Fibroblast of mammary gland (primary cell): Measurements from ENCODE around the gene NLRC3.

Source experiments
- DNase-seq: peaks from one replicate; pipeline ENCODE4 v3.0.0-alpha.2; 2010; ENCODE audit warnings: low read depth
- H3K4me3 ChIP-seq: 2 replicates; pipeline ENCODE4 v1.5.1; 2011; ENCODE audit warnings: low read depth, mild to moderate bottlenecking, low read length, moderate library complexity; ENCODE audit not compliant: control insufficient read depth
- TF ChIP-seq, protein P1 (sequence below): conservative IDR thresholded peaks from 2 replicates; pipeline ENCODE4 v1.5.1; 2011; ENCODE audit warnings: low read depth, low read length, inconsistent platforms; ENCODE audit not compliant: control insufficient read depth, insufficient read depth

Gene NLRC3

DNA sequence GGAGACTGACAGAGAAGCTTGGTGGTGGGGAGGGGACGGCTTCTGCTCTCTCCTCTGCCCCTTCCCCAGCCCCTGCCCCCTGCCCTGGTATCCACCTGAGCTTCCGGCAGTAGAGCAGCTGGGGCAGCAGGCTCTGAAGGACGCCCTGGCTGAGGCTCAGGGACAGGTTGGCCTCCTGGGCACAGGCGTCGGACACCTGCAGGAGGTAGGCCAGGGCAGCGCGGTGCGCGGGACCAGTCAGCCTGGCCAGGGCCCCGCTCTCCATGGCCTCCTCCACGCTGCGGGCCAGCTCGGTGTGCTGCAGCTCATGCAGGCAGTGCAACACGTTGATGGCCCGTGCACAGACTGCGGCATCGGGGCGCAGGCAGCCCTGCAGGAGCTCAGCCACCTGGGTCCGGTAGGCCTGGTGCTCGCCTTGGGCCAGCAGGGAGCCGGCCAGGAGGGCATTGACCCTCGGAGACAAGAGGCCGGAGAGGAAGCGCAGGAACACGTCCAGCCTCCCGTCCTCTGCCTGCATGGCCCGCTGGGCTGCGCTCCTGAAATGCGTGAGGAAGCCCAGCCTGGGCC lies 14.2 kb downstream of the NLRC3 start:
- DNase-seq = no peak
- no peak overlapping the region for H3K4me3 ChIP-seq
- TF ChIP-seq, protein P1, sequence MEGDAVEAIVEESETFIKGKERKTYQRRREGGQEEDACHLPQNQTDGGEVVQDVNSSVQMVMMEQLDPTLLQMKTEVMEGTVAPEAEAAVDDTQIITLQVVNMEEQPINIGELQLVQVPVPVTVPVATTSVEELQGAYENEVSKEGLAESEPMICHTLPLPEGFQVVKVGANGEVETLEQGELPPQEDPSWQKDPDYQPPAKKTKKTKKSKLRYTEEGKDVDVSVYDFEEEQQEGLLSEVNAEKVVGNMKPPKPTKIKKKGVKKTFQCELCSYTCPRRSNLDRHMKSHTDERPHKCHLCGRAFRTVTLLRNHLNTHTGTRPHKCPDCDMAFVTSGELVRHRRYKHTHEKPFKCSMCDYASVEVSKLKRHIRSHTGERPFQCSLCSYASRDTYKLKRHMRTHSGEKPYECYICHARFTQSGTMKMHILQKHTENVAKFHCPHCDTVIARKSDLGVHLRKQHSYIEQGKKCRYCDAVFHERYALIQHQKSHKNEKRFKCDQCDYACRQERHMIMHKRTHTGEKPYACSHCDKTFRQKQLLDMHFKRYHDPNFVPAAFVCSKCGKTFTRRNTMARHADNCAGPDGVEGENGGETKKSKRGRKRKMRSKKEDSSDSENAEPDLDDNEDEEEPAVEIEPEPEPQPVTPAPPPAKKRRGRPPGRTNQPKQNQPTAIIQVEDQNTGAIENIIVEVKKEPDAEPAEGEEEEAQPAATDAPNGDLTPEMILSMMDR = no peak

DNA sequence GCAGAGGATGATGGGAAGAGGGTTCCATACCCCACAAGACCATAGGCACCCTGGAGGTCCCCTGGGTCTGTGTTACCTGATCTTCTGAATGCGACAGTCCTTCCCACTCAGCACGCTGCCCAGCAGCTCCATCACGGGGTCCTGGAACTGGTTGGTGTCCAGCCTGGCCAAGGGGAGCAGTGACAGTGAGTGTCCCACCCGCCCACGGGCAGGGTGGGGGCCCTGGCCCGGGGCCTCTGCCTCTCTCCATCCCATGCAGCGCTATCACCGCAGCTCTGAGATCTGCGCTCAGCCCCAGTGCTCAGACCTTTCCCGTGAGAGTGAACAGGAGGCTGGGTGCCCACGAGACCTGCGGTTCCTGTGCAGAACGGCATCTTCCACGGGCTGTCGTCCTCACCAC lies 15.6 kb downstream of the NLRC3 start:
- TF ChIP-seq, protein P1 = no peak
- no peak overlapping the region for H3K4me3 ChIP-seq
- no peak for DNase-seq

DNA sequence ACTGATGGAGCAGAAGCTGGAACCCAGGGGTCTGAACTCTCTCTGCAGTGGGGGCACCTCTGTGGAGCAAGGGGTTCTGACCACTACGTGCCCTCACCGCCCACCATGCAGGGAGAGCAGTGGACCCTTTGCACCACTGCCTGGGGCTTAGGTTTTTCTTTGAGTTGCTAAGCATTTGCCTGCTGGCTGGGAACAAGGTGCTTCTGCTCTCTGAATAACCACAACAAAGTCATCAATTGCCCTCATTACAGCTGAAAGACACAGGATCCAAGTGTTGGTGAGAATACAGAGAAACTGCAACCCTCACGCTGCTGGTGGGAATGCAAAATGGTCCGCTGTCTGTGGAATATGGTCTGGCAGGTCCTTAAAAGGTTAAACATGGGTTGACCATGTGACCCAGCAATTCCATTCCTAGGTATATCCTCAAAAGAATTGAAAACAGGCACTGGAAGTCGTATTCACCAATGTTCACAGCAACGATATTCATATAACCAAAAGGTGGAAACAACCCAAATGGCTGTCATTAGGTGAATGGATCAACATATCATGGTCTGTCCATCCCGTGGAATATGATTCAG lies 22.8 kb downstream of the NLRC3 start:
- no peak overlapping the region for H3K4me3 ChIP-seq
- no peak for DNase-seq
- TF ChIP-seq, protein P1 = no peak

DNA sequence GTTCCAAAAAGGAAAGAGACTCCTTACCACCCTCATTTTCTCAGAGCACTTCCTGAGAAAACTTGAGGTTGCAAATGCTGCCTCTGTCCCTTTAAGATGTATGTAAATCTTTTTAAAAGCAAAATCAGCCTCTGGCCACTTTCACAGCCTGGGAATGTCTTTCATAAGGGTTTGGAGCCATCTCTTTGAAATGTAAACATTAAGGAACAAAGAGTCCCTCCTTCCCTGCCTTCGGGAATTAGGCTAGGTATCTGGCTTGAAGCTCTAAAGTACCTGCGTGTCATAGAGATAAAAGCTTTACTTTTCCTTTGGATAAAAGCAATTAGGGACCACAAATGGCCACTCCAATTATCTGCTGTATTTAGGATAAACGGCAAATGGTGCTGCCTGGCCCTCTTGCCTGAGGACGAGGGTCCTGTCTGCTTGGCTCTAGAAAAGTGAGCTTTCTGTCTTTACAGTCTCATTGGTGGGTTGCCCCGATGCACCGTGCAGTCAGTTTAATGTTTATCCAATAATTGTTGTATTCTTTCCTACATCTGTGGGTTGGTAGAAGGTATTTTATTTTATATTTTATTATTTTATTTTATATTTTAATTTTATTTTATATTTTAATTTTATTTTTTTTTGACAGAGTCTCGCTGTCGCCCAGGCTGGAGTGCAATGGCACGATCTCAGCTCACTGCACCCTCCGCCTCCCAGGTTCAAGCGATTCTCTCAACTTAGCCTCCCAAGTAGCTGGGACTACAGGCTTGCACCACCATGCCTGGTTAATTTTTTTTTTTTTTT lies 23.9 kb downstream of the NLRC3 start:
- no peak for DNase-seq
- H3K4me3 ChIP-seq = no peak overlapping the region
- TF ChIP-seq, protein P1 = no peak

DNA sequence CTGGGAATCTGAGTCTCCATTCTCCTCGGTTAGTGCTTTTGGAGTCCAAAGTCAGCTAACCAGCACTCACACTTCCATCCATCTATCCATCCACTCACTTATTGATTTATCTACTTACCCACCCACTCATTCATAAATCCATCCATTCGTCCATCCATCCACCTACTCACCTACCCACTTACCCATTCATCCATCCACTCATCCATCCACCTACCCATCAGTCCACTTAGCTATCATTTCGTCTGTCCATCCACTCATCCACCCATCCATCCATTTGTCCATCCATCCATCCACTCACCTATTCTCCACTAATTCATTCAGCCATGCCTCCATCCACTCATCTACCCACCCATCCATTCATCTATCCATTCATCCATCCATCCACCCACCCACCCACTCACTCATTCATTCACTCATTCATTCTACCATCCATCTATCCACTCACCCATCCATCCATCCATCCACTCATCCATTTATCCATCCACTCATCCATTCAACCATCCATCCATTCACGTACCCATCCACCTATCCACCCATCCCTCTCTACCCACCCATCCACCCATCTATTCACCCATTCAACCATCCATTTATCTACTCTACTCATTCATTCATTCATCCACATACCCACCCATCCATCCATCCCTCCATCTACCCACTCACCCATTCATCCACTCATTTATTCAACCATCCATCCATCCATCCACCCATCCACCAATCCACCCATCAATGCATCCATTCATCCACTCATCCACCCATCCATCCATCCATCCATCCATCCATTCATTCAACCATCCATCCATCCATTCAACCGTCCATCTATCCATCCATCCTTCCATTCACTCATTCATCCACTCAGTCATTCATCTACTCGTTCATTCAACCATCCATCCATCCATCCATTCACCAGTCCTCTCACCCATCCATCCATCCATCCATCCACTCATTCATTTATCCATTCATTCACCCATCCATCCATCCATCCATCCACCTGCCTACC lies 26.1 kb downstream of the NLRC3 start:
- TF ChIP-seq, protein P1 = no peak
- no peak overlapping the region for H3K4me3 ChIP-seq
- no peak for DNase-seq

DNA sequence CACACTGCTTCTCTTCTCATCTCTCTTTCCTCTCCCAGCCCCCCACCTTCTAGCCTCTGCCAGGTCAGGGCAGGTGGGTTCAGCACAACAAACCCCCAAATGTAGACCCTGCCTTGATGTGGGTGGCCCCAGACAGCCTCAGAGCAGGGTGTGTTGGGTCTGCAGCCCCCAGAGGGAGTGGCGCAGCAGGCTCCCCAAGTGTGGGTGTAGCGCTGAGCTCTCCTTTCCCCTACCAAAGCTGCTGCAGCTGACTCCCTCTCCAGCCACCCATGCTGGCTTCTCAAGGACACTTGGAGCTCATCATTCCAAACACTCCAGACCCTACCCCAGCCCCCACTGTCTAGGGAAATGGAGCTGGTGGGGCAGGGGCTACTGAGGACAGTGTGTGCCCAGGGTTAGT lies 27.3 kb downstream of the NLRC3 start:
- no peak for DNase-seq
- TF ChIP-seq, protein P1 = no peak
- no peak overlapping the region for H3K4me3 ChIP-seq
